HG02885 (cell line): ENCODE data around the gene ZNF283.
"Not testable (repeated sequence)": the region's sequence is repeated elsewhere in the genome, so short reads cannot be mapped to it uniquely, and the experiment has no call there.

Experiments
- ATAC-seq: cut with Tn5 transposase; IDR thresholded peaks from one replicate; pipeline ENCODE4 v1.9.1; 2021; ENCODE audit warnings: mild to moderate bottlenecking; ENCODE audit not compliant: unreplicated experiment, poor library complexity

Gene ZNF283

DNA sequence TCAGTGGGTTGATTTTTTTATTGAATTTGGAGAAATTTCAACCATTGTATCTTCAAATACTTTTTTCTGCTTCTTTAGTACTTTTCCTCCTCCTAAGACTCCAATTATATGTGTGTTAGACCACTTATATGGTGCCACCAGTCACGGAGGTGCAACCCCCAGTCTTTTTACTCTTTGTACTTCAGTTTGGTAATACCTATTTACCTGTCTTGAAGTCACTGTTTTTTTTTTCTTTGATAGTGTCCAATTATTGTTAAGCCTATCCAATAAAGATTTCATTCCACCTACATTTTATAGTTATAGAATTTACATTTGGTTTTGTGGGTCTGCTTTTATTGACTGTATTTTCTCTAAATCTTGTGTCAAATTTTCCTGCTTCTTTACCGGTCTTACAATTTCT is 14.9 kb downstream of the ZNF283 start:
- no peak for ATAC-seq

- no peak for ATAC-seq
Observed at GRCh38 chr19:43847246-43847645, 20.1 kb downstream of the ZNF283 start.

GRCh38 chr19:43847884-43848283 is 20.8 kb downstream of the ZNF283 start:
- no peak for ATAC-seq

- no peak for ATAC-seq
Observed at GRCh38 chr19:43848821-43849220, 21.7 kb downstream of the ZNF283 start.

- no peak for ATAC-seq
Observed at GRCh38 chr19:43858174-43858573, 31.1 kb downstream of the ZNF283 start.

- ATAC-seq: not testable (repeated sequence)
Observed at GRCh38 chr19:43866923-43867322, 39.8 kb downstream of the ZNF283 start.

DNA sequence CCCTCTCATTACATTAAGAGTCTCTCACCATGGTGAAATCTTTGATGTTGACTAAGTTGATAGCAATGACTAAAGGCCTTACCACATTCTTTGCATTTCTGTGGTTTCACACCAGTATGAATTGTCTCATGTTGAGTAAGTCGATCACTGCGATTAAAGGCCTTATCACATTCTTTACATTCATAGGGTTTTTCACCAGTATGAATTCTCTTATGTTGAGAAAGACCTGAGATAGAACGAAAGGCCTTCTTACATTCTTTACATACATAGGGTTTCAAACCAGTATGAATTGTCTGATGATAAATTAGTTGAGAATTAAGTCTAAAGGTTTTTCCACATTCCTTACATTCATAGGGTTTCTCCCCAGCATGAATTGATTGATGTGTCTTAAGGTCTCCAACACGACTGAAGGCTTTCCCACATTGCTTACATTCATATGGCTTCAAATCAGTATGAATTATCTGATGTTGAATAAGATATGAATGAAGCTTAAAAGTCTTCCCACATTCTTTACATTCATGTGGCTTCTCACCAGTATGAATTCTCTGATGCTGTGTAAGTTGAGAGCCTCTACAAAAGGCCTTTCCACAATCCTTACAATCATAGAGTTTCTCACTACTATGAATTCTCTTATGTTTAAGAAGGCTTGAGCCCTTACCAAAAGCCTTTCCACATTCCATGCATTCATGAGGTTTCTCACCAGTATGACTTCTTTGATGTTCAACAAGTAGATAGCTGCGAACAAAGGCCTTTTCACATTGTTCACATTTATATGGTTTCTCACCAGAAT is 45.6 kb downstream of the ZNF283 start:
- no peak for ATAC-seq

GRCh38 chr19:43880483-43880882 is 53.4 kb downstream of the ZNF283 start:
- no peak for ATAC-seq

- ATAC-seq: no peak
Observed at GRCh38 chr19:43883864-43884263, 56.7 kb downstream of the ZNF283 start, which contains the start of gene ZNF404. Gene ZNF404 (minus strand): TSS chr19:43883964.

DNA sequence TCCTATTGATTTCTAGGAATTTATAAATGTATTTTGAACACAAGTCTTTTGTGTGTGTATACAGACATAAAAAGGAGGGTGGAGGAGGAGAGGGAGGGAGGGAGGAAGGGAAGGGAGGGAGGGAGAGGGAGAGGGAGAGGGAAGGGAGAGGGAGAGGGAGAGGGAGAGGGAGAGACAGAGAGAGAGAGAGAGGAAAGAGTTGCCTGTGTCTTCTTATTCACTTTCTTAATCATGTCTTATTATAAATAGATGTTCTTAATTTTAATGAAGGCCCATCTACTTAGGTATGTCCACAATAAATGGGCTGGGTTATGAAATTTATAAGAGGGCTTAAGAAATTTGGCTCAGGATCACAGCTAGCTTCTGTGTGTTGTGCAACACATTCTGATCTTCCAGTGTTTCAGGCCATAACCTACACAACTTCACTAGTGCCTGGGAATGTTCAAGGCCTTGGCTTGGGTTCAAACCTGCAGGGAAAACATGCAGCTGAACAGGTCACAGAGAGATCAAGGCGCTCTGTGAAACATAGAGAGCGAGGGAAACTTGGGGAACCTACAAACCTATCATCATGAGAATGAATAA is 68.7 kb downstream of the ZNF283 start:
- no peak for ATAC-seq
